Fibroblast of skin of left quadriceps (primary cell): Measurements from ENCODE around the gene LAMTOR1.

Source experiments
- DNase-seq, 2 experiments: peaks; one replicate each; pipeline ENCODE4 v3.0.0-alpha.2; 2013; ENCODE audit warnings: low read depth in 2 of 2

LAMTOR1 gene

GRCh38 chr11:72119198-72119597, 16.1 kb upstream of the LAMTOR1 start:
- DNase-seq = no peak

- DNase-seq = no peak
Observed at GRCh38 chr11:72116019-72116755, 13.1 kb upstream of the LAMTOR1 start.

GRCh38 chr11:72114570-72114969, 11.5 kb upstream of the LAMTOR1 start:
- DNase-seq = no peak

- no peak for DNase-seq
Observed at GRCh38 chr11:72112978-72113808, 10.1 kb upstream of the LAMTOR1 start.

- DNase-seq = peak; percentile 100
Observed at GRCh38 chr11:72112143-72112977, 9.3 kb upstream of the LAMTOR1 start, which contains the start of gene ANAPC15. ANAPC15 (minus strand) TSS chr11:72112695; CDS start chr11:72111276, 1,419 bp downstream.

GRCh38 chr11:72111300-72112142, 8.4 kb upstream of the LAMTOR1 start:
- DNase-seq = no peak

GRCh38 chr11:72105888-72106287, 2.8 kb upstream of the LAMTOR1 start, which contains the start of gene TOMT:
TOMT (plus strand) TSS chr11:72105924; CDS start chr11:72105952, 28 bp downstream.
- DNase-seq = no peak

GRCh38 chr11:72103754-72104167, 664 bp upstream of the LAMTOR1 start:
- no peak for DNase-seq

- DNase-seq = no peak
Observed at GRCh38 chr11:72102631-72102945, 509 bp downstream of the LAMTOR1 start.

- DNase-seq = no peak
Observed at GRCh38 chr11:72102162-72102561, 935 bp downstream of the LAMTOR1 start.

GRCh38 chr11:72100462-72100861, 2.6 kb downstream of the LAMTOR1 start:
- DNase-seq = no peak

GRCh38 chr11:72100009-72100408, 3.1 kb downstream of the LAMTOR1 start:
- no peak for DNase-seq

GRCh38 chr11:72098741-72099140, 4.4 kb downstream of the LAMTOR1 start:
- DNase-seq = no peak

- no peak for DNase-seq
Observed at GRCh38 chr11:72091292-72091691, 11.8 kb downstream of the LAMTOR1 start.

GRCh38 chr11:72088076-72088808, 14.9 kb downstream of the LAMTOR1 start:
- no peak for DNase-seq

GRCh38 chr11:72085621-72086351, 17.3 kb downstream of the LAMTOR1 start:
- DNase-seq = no peak

GRCh38 chr11:72084965-72085364, 18.1 kb downstream of the LAMTOR1 start:
- no peak for DNase-seq

- no peak for DNase-seq
Observed at GRCh38 chr11:72084076-72084475, 19.0 kb downstream of the LAMTOR1 start.

GRCh38 chr11:72083414-72083813, 19.7 kb downstream of the LAMTOR1 start:
- DNase-seq = no peak
